ENCODE data around the gene INF2. TPM values are rescaled to one million over a fixed set of nuclear protein-coding genes. Genes with fewer than 3 reads are reported as not detected.
"Not testable (repeated sequence)": the region's sequence is repeated elsewhere in the genome, so short reads cannot be mapped to it uniquely, and the experiment has no call there.

Gene INF2
- total RNA-seq, 4 donors from 2014 or later: 44.6 to 102 (median 64.7) TPM

- no peak for ATAC-seq
- H3K27me3 ChIP-seq: peaks cover 24% of the 10 kb centered on the region
- peaks cover 0 to 7% (median 0%) of the 10 kb centered on the region in 3 donors for H3K9me3 ChIP-seq
- no peak overlapping the region for H3K4me3 ChIP-seq
- no peaks in the 10 kb centered on the region for H3K36me3 ChIP-seq
- WGBS, 2 donors (ENCODE audit: low coverage in 1 of 2): 100% methylated on average over 2 of the region's 15 CpGs; no CpG with 5 or more reads in 1 of the 2 donors
- H3K27ac ChIP-seq: no peak overlapping the region
- peaks cover 0 to 5% (median 0%) of the 10 kb centered on the region in 3 donors for H3K4me1 ChIP-seq
- TF ChIP-seq POLR2AphosphoS5 (IDR thresholded peaks at IDR 0.05): no peak
- no peak for TF ChIP-seq POLR2A (IDR thresholded peaks at IDR 0.05)
Measured at GRCh38 chr14:104658325-104658712, 31.1 kb upstream of the INF2 start.

- WGBS, 2 donors (ENCODE audit: low coverage in 1 of 2): 20% methylated on average over 1 of the region's 5 CpGs; no CpG with 5 or more reads in 1 of the 2 donors
- no peak overlapping the region for H3K4me3 ChIP-seq
- H3K27me3 ChIP-seq: peaks cover 24% of the 10 kb centered on the region
- H3K4me1 ChIP-seq: peaks cover 0 to 5% (median 0%) of the 10 kb centered on the region in 3 donors
- no peak for TF ChIP-seq POLR2A (IDR thresholded peaks at IDR 0.05)
- TF ChIP-seq EP300 (IDR thresholded peaks at IDR 0.05): no peak
- TF ChIP-seq POLR2AphosphoS5 (IDR thresholded peaks at IDR 0.05): no peak
- TF ChIP-seq CTCF (IDR thresholded peaks at IDR 0.05): no peak
- peaks cover 0 to 7% (median 0%) of the 10 kb centered on the region in 3 donors for H3K9me3 ChIP-seq
- ATAC-seq: no peak
- no peaks in the 10 kb centered on the region for H3K36me3 ChIP-seq
- H3K27ac ChIP-seq: no peak overlapping the region
Measured at GRCh38 chr14:104659146-104659545, 30.3 kb upstream of the INF2 start.

GRCh38 chr14:104659764-104660523, 29.5 kb upstream of the INF2 start:
- H3K27me3 ChIP-seq: peaks cover 28% of the 10 kb centered on the region
- no peak for ATAC-seq
- peaks cover 0 to 5% (median 0%) of the 10 kb centered on the region in 3 donors for H3K4me1 ChIP-seq
- H3K27ac ChIP-seq: no peak overlapping the region
- peaks cover 0 to 7% (median 0%) of the 10 kb centered on the region in 3 donors for H3K9me3 ChIP-seq
- WGBS, 2 donors (ENCODE audit: low coverage in 1 of 2): no CpG with 5 or more reads among the region's 43 CpGs
- TF ChIP-seq POLR2AphosphoS5 (IDR thresholded peaks at IDR 0.05) (no peak), CTCF (IDR thresholded peaks at IDR 0.05) (no peak), EP300 (IDR thresholded peaks at IDR 0.05) (no peak), POLR2A (IDR thresholded peaks at IDR 0.05) (no peak)
- no peak overlapping the region for H3K4me3 ChIP-seq
- H3K36me3 ChIP-seq: no peaks in the 10 kb centered on the region

GRCh38 chr14:104660597-104660996, 28.8 kb upstream of the INF2 start:
- Histone ChIP-seq H3K27me3 (peaks cover 28% of the 10 kb centered on the region), H3K4me1 (peaks cover 0 to 8% (median 0%) of the 10 kb centered on the region in 3 donors), H3K9me3 (peaks cover 0 to 7% (median 0%) of the 10 kb centered on the region in 3 donors), H3K36me3 (no peaks in the 10 kb centered on the region), H3K27ac (no peak overlapping the region), H3K4me3 (no peak overlapping the region)
- no peak for ATAC-seq
- TF ChIP-seq POLR2A (IDR thresholded peaks at IDR 0.05) (no peak), POLR2AphosphoS5 (IDR thresholded peaks at IDR 0.05) (no peak), EP300 (IDR thresholded peaks at IDR 0.05) (no peak), CTCF (IDR thresholded peaks at IDR 0.05) (no peak)
- 55 to 84% methylated on average over 6 to 9 of the region's 13 CpGs for WGBS, 2 donors (ENCODE audit: low coverage in 1 of 2)

- ATAC-seq: no peak
- Histone ChIP-seq H3K4me1 (peaks cover 0 to 12% (median 0%) of the 10 kb centered on the region in 3 donors), H3K4me3 (no peak overlapping the region), H3K36me3 (no peaks in the 10 kb centered on the region), H3K27ac (no peak overlapping the region), H3K9me3 (peaks cover 0 to 7% (median 0%) of the 10 kb centered on the region in 3 donors), H3K27me3 (peaks cover 28% of the 10 kb centered on the region)
- no peak for TF ChIP-seq EP300 (IDR thresholded peaks at IDR 0.05)
- no peak for TF ChIP-seq CTCF (IDR thresholded peaks at IDR 0.05)
- no peak for TF ChIP-seq POLR2A (IDR thresholded peaks at IDR 0.05)
- no peak for TF ChIP-seq POLR2AphosphoS5 (IDR thresholded peaks at IDR 0.05)
- WGBS, 2 donors (ENCODE audit: low coverage in 1 of 2): 94 to 96% methylated on average over 2 of the region's 2 CpGs
Measured at GRCh38 chr14:104661086-104661485, 28.3 kb upstream of the INF2 start.

- H3K36me3 ChIP-seq, H3K9me3 ChIP-seq, H3K4me3 ChIP-seq, ATAC-seq, H3K27ac ChIP-seq: not testable (repeated sequence)
- Histone ChIP-seq H3K27me3 (peaks cover 28% of the 10 kb centered on the region), H3K4me1 (peaks cover 0 to 12% (median 0%) of the 10 kb centered on the region in 3 donors)
- WGBS, 2 donors (ENCODE audit: low coverage in 1 of 2): 84 to 86% methylated on average over 7 of the region's 18 CpGs
Measured at GRCh38 chr14:104661528-104662157, 27.8 kb upstream of the INF2 start.

GRCh38 chr14:104662472-104662871, 26.9 kb upstream of the INF2 start:
- not testable (repeated sequence) for H3K36me3 ChIP-seq, ATAC-seq, H3K27ac ChIP-seq, H3K9me3 ChIP-seq, H3K4me3 ChIP-seq
- Histone ChIP-seq H3K4me1 (peaks cover 0 to 12% (median 0%) of the 10 kb centered on the region in 3 donors), H3K27me3 (peaks cover 28% of the 10 kb centered on the region)
- WGBS, 2 donors (ENCODE audit: low coverage in 1 of 2): 95% methylated on average over 4 of the region's 18 CpGs; no CpG with 5 or more reads in 1 of the 2 donors

Measured in gastroesophageal sphincter (tissue), 4 donors.